Measurements from ENCODE around the gene CHST11.

DNA sequence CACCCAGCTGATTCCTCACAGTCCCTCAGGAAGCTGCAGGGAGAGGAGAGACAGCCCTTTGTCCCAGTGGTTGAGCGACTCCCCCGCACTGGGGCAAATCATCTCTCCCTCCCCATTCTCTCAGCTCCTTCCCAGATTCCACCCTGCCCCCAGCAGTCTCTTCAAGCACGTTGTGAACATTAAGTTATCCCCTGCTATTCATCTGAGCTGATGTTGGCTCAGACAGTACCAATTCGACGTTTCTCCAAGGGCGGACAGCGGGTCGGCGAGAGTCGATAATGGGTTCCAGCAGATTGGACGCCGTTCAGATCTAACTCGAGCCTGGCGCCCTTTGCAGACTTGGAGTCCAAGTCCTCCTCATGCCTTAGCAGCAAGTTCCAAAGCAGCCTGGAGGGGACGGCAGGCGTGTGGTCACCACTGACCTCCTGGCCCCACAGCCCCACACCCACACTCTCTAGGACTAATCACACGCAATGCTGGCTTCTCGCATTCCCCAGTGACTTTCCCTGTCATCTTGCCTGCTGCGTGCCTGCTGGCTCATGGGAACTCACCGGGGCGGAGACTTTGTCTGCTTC is 245.9 kb downstream of the CHST11 start:
- TF ChIP-seq, protein P1, sequence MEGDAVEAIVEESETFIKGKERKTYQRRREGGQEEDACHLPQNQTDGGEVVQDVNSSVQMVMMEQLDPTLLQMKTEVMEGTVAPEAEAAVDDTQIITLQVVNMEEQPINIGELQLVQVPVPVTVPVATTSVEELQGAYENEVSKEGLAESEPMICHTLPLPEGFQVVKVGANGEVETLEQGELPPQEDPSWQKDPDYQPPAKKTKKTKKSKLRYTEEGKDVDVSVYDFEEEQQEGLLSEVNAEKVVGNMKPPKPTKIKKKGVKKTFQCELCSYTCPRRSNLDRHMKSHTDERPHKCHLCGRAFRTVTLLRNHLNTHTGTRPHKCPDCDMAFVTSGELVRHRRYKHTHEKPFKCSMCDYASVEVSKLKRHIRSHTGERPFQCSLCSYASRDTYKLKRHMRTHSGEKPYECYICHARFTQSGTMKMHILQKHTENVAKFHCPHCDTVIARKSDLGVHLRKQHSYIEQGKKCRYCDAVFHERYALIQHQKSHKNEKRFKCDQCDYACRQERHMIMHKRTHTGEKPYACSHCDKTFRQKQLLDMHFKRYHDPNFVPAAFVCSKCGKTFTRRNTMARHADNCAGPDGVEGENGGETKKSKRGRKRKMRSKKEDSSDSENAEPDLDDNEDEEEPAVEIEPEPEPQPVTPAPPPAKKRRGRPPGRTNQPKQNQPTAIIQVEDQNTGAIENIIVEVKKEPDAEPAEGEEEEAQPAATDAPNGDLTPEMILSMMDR (IDR thresholded peaks at IDR 0.05), result no peak
- TF ChIP-seq EZH2 (IDR thresholded peaks at IDR 0.05) (no peak), EZH2phosphoT487 (IDR thresholded peaks at IDR 0.05) (no peak)

Measured in neural progenitor cell (in vitro differentiated cells).